Fibroblast of pulmonary artery (primary cell): ENCODE measurements around the gene FBXL17.

Source experiments
- DNase-seq: peaks from one replicate; pipeline ENCODE4 v3.0.0-alpha.2; 2010; ENCODE audit warnings: low read depth
- H3K4me3 ChIP-seq: replicated peaks from 2 replicates; pipeline ENCODE4 v1.5.1; 2011; ENCODE audit warnings: low read depth, mild to moderate bottlenecking, control low read depth, low read length, moderate library complexity
- TF ChIP-seq, protein P1 (sequence below): IDR thresholded peaks from 2 replicates; pipeline ENCODE4 v1.5.1; 2011; ENCODE audit warnings: mild to moderate bottlenecking, control low read depth, low read length, inconsistent platforms; ENCODE audit errors: missing control alignments

Gene FBXL17

GRCh38 chr5:107985144-107985543 lies 396.8 kb downstream of the FBXL17 start:
- H3K4me3 ChIP-seq = no peak overlapping the region
- TF ChIP-seq, protein P1, sequence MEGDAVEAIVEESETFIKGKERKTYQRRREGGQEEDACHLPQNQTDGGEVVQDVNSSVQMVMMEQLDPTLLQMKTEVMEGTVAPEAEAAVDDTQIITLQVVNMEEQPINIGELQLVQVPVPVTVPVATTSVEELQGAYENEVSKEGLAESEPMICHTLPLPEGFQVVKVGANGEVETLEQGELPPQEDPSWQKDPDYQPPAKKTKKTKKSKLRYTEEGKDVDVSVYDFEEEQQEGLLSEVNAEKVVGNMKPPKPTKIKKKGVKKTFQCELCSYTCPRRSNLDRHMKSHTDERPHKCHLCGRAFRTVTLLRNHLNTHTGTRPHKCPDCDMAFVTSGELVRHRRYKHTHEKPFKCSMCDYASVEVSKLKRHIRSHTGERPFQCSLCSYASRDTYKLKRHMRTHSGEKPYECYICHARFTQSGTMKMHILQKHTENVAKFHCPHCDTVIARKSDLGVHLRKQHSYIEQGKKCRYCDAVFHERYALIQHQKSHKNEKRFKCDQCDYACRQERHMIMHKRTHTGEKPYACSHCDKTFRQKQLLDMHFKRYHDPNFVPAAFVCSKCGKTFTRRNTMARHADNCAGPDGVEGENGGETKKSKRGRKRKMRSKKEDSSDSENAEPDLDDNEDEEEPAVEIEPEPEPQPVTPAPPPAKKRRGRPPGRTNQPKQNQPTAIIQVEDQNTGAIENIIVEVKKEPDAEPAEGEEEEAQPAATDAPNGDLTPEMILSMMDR = no peak
- no peak for DNase-seq

DNA sequence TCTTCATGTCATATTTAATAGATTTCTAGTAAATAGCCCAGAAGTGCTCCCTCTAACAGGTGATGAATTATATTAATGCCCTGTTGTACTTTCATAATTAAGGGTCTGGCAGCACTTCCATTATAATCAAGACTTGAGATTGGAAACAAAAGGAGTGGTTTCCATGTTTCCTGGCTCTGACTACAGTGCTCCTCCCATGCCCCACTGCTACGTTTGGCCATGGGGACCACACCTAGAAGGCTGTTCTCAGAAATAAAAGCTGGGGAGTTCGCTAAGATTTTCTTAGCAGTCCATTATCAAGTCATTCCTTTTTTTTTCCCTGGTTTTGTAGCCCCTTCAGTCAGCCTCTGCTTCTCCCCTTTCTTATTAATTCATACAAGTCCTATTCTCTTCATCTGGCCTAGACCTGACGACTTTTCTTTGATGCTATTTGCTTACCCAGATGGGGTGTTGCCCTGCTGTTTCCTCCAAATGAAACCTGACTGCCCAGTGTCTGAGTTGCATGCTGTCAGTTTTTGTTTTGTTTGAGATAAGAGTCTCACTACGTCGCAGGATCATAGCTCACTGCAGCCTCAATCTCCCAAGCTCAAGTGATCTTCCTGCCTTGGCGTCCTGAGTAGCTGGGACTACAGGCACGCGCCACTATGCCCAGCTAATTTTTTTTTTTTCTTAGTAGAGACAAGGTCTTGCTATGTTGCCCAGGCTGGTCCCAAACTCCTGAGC lies 399.0 kb downstream of the FBXL17 start:
- DNase-seq = no peak
- no peak overlapping the region for H3K4me3 ChIP-seq
- TF ChIP-seq, protein P1 = no peak

GRCh38 chr5:107980923-107981692 lies 400.8 kb downstream of the FBXL17 start:
- H3K4me3 ChIP-seq = no peak overlapping the region
- DNase-seq = no peak
- TF ChIP-seq, protein P1 = no peak

GRCh38 chr5:107979900-107980299 lies 402.0 kb downstream of the FBXL17 start:
- TF ChIP-seq, protein P1 = no peak
- no peak overlapping the region for H3K4me3 ChIP-seq
- DNase-seq = no peak

DNA sequence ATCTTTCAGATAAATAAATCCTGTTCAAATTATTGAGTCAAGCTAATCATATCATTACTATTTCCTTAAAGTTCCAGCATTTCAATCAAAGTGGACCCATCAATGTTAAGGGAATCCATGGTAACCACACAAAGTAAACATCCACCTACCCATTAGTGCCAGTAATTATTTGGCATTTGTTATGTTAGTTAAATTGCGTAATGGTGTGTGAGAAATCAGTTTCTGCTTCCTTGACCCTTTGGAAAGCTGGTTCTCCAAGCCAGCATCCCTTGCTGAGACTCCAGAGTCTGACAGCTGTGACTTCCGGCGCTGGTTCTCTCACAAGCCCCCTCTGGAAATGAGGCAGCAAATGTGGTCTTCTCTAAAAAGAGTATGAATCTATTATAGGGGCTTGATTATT lies 402.6 kb downstream of the FBXL17 start:
- DNase-seq = peak; percentile 28
- TF ChIP-seq, protein P1 = no peak
- no peak overlapping the region for H3K4me3 ChIP-seq

GRCh38 chr5:107977550-107978071 lies 404.3 kb downstream of the FBXL17 start:
- TF ChIP-seq, protein P1 = no peak
- DNase-seq = no peak
- no peak overlapping the region for H3K4me3 ChIP-seq
